BLaER1 (cell line): Measurements from ENCODE around the gene KIAA0825.
"Not testable (repeated sequence)": the region's sequence is repeated elsewhere in the genome, so short reads cannot be mapped to it uniquely, and the experiment has no call there.

ENCODE experiments used
- H3K27ac ChIP-seq: shearing (Covaris generic); formaldehyde crosslinking; 2 replicates; pipeline ENCODE4 v1.8.1; 2022
- H3K27me3 ChIP-seq: shearing (Covaris generic); formaldehyde crosslinking; 2 replicates; pipeline ENCODE4 v1.8.1; 2022
- H3K36me3 ChIP-seq: shearing (Covaris generic); formaldehyde crosslinking; 2 replicates; pipeline ENCODE4 v1.8.1; 2022
- H3K4me1 ChIP-seq: shearing (Covaris generic); formaldehyde crosslinking; 2 replicates; pipeline ENCODE4 v1.8.1; 2022
- H3K4me2 ChIP-seq: shearing (Covaris generic); formaldehyde crosslinking; 2 replicates; pipeline ENCODE4 v1.8.1; 2022
- H3K4me3 ChIP-seq: shearing (Covaris generic); formaldehyde crosslinking; 2 replicates; pipeline ENCODE4 v1.8.1; 2022
- H3K9ac ChIP-seq: shearing (Covaris generic); formaldehyde crosslinking; 2 replicates; pipeline ENCODE4 v1.8.1; 2022
- H3K9me3 ChIP-seq: shearing (Covaris generic); formaldehyde crosslinking; 2 replicates; pipeline ENCODE4 v1.8.1; 2022
- H4K20me1 ChIP-seq: shearing (Covaris generic); formaldehyde crosslinking; 2 replicates; pipeline ENCODE4 v1.8.1; 2022
- Cebpa-rat ChIP-seq: shearing (Covaris generic); IDR thresholded peaks from 2 replicates; pipeline ENCODE4 v1.8.1; 2022

Gene KIAA0825

GRCh38 chr5:94577466-94578245, 40.7 kb downstream of the KIAA0825 start:
- no peaks in the 10 kb centered on the region for H3K27me3 ChIP-seq
- no peak overlapping the region for H3K9ac ChIP-seq
- H3K9me3 ChIP-seq = no peaks in the 10 kb centered on the region
- peaks cover 31% of the 10 kb centered on the region for H3K4me1 ChIP-seq
- no peak for TF ChIP-seq Cebpa-rat
- no peaks in the 10 kb centered on the region for H3K36me3 ChIP-seq
- H3K27ac ChIP-seq = no peak overlapping the region
- no peak overlapping the region for H3K4me3 ChIP-seq
- peak overlapping the region; percentile 74 for H3K4me2 ChIP-seq
- H4K20me1 ChIP-seq = no peaks in the 10 kb centered on the region

DNA sequence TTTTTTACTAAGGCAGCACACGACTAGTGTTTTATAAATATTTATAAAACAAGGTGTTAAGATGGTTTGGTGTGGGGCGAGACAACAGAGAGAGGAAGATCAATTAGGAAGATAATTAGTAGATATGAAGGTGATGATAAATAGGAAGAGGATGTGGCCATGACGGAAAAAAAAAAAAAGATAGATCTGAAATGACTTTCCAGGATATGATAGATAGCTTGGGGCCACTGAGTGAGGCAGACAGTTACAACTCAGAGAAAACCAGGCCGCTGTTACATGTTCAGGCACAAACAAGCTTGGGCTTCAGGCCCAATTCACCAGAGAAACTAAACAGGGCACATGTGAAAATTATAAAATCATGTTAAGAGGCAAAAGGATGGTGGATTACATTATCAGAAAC, 43.2 kb downstream of the KIAA0825 start:
- no peak overlapping the region for H3K4me2 ChIP-seq
- no peaks in the 10 kb centered on the region for H3K27me3 ChIP-seq
- no peak overlapping the region for H3K9ac ChIP-seq
- no peaks in the 10 kb centered on the region for H3K9me3 ChIP-seq
- no peak overlapping the region for H3K27ac ChIP-seq
- no peak for TF ChIP-seq Cebpa-rat
- no peaks in the 10 kb centered on the region for H4K20me1 ChIP-seq
- H3K36me3 ChIP-seq = no peaks in the 10 kb centered on the region
- H3K4me3 ChIP-seq = no peak overlapping the region
- H3K4me1 ChIP-seq = peaks cover 40% of the 10 kb centered on the region

DNA sequence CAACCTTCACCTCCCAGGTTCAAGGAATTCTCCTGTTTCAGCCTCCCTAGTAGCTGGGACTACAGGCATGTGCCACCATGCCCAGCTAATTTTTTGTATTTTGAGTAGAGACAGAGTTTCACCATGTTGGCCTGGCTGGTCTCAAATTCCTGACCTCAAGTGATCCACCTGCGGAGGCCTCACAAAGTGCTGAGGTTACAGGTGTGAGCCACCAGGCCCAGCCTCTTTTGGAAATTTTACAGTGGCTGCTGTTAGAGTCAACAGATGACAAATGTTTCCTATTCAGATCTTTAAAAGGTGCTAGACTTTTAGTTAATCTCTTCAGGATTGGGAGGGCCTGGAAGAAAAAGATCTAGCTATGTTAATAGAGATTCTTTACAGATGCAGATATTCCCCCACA, 45.1 kb downstream of the KIAA0825 start:
- not testable (repeated sequence) for H3K9me3 ChIP-seq, H3K9ac ChIP-seq, H3K4me3 ChIP-seq, H3K27me3 ChIP-seq, H4K20me1 ChIP-seq, H3K36me3 ChIP-seq, H3K27ac ChIP-seq, H3K4me2 ChIP-seq
- H3K4me1 ChIP-seq = peaks cover 29% of the 10 kb centered on the region

GRCh38 chr5:94571415-94571814, 47.0 kb downstream of the KIAA0825 start:
- H3K9me3 ChIP-seq = no peaks in the 10 kb centered on the region
- no peak for TF ChIP-seq Cebpa-rat
- no peak overlapping the region for H3K4me3 ChIP-seq
- no peak overlapping the region for H3K27ac ChIP-seq
- H3K9ac ChIP-seq = no peak overlapping the region
- no peak overlapping the region for H3K4me2 ChIP-seq
- H3K36me3 ChIP-seq = no peaks in the 10 kb centered on the region
- H3K4me1 ChIP-seq = peaks cover 10% of the 10 kb centered on the region
- H3K27me3 ChIP-seq = no peaks in the 10 kb centered on the region
- no peaks in the 10 kb centered on the region for H4K20me1 ChIP-seq

GRCh38 chr5:94564812-94565211, 53.6 kb downstream of the KIAA0825 start:
- TF ChIP-seq Cebpa-rat = no peak
- no peaks in the 10 kb centered on the region for H3K9me3 ChIP-seq
- no peak overlapping the region for H3K4me3 ChIP-seq
- no peak overlapping the region for H3K4me2 ChIP-seq
- no peak overlapping the region for H3K9ac ChIP-seq
- no peak overlapping the region for H3K27ac ChIP-seq
- H4K20me1 ChIP-seq = no peaks in the 10 kb centered on the region
- no peaks in the 10 kb centered on the region for H3K36me3 ChIP-seq
- H3K4me1 ChIP-seq = no peaks in the 10 kb centered on the region
- no peaks in the 10 kb centered on the region for H3K27me3 ChIP-seq

- Histone ChIP-seq H3K27ac (no peak overlapping the region), H3K9ac (no peak overlapping the region)
Observed at GRCh38 chr5:94562327-94562971, 56.0 kb downstream of the KIAA0825 start.

GRCh38 chr5:94558028-94558427, 60.4 kb downstream of the KIAA0825 start:
- no peaks in the 10 kb centered on the region for H4K20me1 ChIP-seq
- no peaks in the 10 kb centered on the region for H3K4me1 ChIP-seq
- no peak overlapping the region for H3K27ac ChIP-seq
- H3K27me3 ChIP-seq = no peaks in the 10 kb centered on the region
- H3K36me3 ChIP-seq = no peaks in the 10 kb centered on the region
- no peak for TF ChIP-seq Cebpa-rat
- no peak overlapping the region for H3K4me2 ChIP-seq
- H3K4me3 ChIP-seq = no peak overlapping the region
- no peak overlapping the region for H3K9ac ChIP-seq
- no peaks in the 10 kb centered on the region for H3K9me3 ChIP-seq

More at GRCh38 chr5:94562327-94562971, 56.0 kb downstream of the KIAA0825 start:
- no peaks in the 10 kb centered on the region for H3K4me1 ChIP-seq
- H3K9me3 ChIP-seq = no peaks in the 10 kb centered on the region
- H3K4me3 ChIP-seq = no peak overlapping the region
- no peaks in the 10 kb centered on the region for H4K20me1 ChIP-seq
- no peak overlapping the region for H3K4me2 ChIP-seq
- no peaks in the 10 kb centered on the region for H3K36me3 ChIP-seq
- TF ChIP-seq Cebpa-rat = no peak
- H3K27me3 ChIP-seq = no peaks in the 10 kb centered on the region

- H4K20me1 ChIP-seq = no peaks in the 10 kb centered on the region
- no peaks in the 10 kb centered on the region for H3K27me3 ChIP-seq
- no peak overlapping the region for H3K4me3 ChIP-seq
- no peaks in the 10 kb centered on the region for H3K4me1 ChIP-seq
- no peak overlapping the region for H3K4me2 ChIP-seq
- H3K9me3 ChIP-seq = peaks cover 10% of the 10 kb centered on the region
- peaks cover 6% of the 10 kb centered on the region; the same call in 1 of the 2 replicates for H3K36me3 ChIP-seq
- H3K9ac ChIP-seq = no peak overlapping the region
- no peak overlapping the region for H3K27ac ChIP-seq
- no peak for TF ChIP-seq Cebpa-rat
Observed at GRCh38 chr5:94551858-94552257, 66.5 kb downstream of the KIAA0825 start.

- Histone ChIP-seq H3K9me3 (peaks cover 41% of the 10 kb centered on the region), H3K27ac (no peak overlapping the region), H3K4me1 (peaks cover 27% of the 10 kb centered on the region), H3K27me3 (no peaks in the 10 kb centered on the region), H3K4me3 (no peak overlapping the region), H4K20me1 (no peaks in the 10 kb centered on the region), H3K4me2 (0 out of 2 replicates have a peak overlapping the region, but pooled peaks have one; percentile 13), H3K9ac (no peak overlapping the region), H3K36me3 (peaks cover 11% of the 10 kb centered on the region; the same call in 1 of the 2 replicates)
- TF ChIP-seq Cebpa-rat = no peak
Observed at GRCh38 chr5:94545870-94546625, 72.4 kb downstream of the KIAA0825 start.
